ENCODE results near the gene FEZ2.

FEZ2 gene

GRCh38 chr2:36589230-36589630 lies 8.7 kb downstream of the FEZ2 start:
- no peak for DNase-seq

GRCh38 chr2:36587556-36587955 lies 10.4 kb downstream of the FEZ2 start:
- DNase-seq: no peak

- DNase-seq: no peak
Measured at GRCh38 chr2:36587101-36587500, 10.9 kb downstream of the FEZ2 start.

- no peak for DNase-seq
Measured at GRCh38 chr2:36586672-36587071, 11.3 kb downstream of the FEZ2 start.

- DNase-seq: no peak
Measured at GRCh38 chr2:36584148-36584794, 13.7 kb downstream of the FEZ2 start.

GRCh38 chr2:36582951-36583350 lies 15.0 kb downstream of the FEZ2 start:
- DNase-seq: no peak

GRCh38 chr2:36582538-36582937 lies 15.4 kb downstream of the FEZ2 start:
- DNase-seq: no peak

GRCh38 chr2:36579297-36579664 lies 18.7 kb downstream of the FEZ2 start:
- no peak for DNase-seq

- DNase-seq: no peak
Measured at GRCh38 chr2:36578343-36579296, 19.3 kb downstream of the FEZ2 start.

- DNase-seq: no peak
Measured at GRCh38 chr2:36577884-36578283, 20.1 kb downstream of the FEZ2 start.

GRCh38 chr2:36574560-36574959 lies 23.4 kb downstream of the FEZ2 start:
- DNase-seq: no peak

- DNase-seq: no peak
Measured at GRCh38 chr2:36573165-36573564, 24.8 kb downstream of the FEZ2 start.

- DNase-seq: peak; percentile 4
Measured at GRCh38 chr2:36572719-36573059, 25.3 kb downstream of the FEZ2 start.

GRCh38 chr2:36572054-36572718 lies 25.8 kb downstream of the FEZ2 start:
- DNase-seq: no peak

- DNase-seq: no peak
Measured at GRCh38 chr2:36570416-36570815, 27.6 kb downstream of the FEZ2 start.

- DNase-seq: no peak
Measured at GRCh38 chr2:36569267-36569856, 28.6 kb downstream of the FEZ2 start.

GRCh38 chr2:36568516-36569246 lies 29.3 kb downstream of the FEZ2 start:
- no peak for DNase-seq

GRCh38 chr2:36567711-36568408 lies 30.1 kb downstream of the FEZ2 start:
- DNase-seq: no peak

- DNase-seq: no peak
Measured at GRCh38 chr2:36566887-36567286, 31.1 kb downstream of the FEZ2 start.

- no peak for DNase-seq
Measured at GRCh38 chr2:36565712-36566111, 32.3 kb downstream of the FEZ2 start.

GRCh38 chr2:36564377-36564930 lies 33.5 kb downstream of the FEZ2 start:
- no peak for DNase-seq

Measured in right kidney (tissue), 1 donor.